ENCODE results near the gene LPCAT1.

GRCh38 chr5:1474183-1474839 lies 49.4 kb downstream of the LPCAT1 start:
- TF ChIP-seq EZH2 (IDR thresholded peaks at IDR 0.05; ENCODE audit: borderline replicate concordance): no peak
- TF ChIP-seq, protein P1, sequence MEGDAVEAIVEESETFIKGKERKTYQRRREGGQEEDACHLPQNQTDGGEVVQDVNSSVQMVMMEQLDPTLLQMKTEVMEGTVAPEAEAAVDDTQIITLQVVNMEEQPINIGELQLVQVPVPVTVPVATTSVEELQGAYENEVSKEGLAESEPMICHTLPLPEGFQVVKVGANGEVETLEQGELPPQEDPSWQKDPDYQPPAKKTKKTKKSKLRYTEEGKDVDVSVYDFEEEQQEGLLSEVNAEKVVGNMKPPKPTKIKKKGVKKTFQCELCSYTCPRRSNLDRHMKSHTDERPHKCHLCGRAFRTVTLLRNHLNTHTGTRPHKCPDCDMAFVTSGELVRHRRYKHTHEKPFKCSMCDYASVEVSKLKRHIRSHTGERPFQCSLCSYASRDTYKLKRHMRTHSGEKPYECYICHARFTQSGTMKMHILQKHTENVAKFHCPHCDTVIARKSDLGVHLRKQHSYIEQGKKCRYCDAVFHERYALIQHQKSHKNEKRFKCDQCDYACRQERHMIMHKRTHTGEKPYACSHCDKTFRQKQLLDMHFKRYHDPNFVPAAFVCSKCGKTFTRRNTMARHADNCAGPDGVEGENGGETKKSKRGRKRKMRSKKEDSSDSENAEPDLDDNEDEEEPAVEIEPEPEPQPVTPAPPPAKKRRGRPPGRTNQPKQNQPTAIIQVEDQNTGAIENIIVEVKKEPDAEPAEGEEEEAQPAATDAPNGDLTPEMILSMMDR (IDR thresholded peaks at IDR 0.05; ENCODE audit: poor library complexity): no peak
- no peak for TF ChIP-seq EZH2phosphoT487 (IDR thresholded peaks at IDR 0.05; ENCODE audit: low read depth, severe bottlenecking, unreplicated experiment)
